GM21360 (cell line): ENCODE data around the gene PCDH9.
A peak's percentile ranks its signal among the peaks of the same experiment; 100 is the strongest.

Experiments used
- ATAC-seq: cut with Tn5 transposase; IDR thresholded peaks from one replicate; pipeline ENCODE4 v1.9.1; 2021; ENCODE audit warnings: mild to moderate bottlenecking, moderate library complexity; ENCODE audit not compliant: unreplicated experiment

The PCDH9 gene

GRCh38 chr13:67048084-67048820 lies 181.9 kb downstream of the PCDH9 start:
- ATAC-seq: peak; percentile 89

- no peak for ATAC-seq
These were observed 184.8 kb downstream of the PCDH9 start for GRCh38 chr13:67045357-67045756.

- no peak for ATAC-seq
These were observed 186.2 kb downstream of the PCDH9 start for GRCh38 chr13:67043901-67044300.

- no peak for ATAC-seq
These were observed 187.6 kb downstream of the PCDH9 start for GRCh38 chr13:67042556-67042955.

- no peak for ATAC-seq
These were observed 193.3 kb downstream of the PCDH9 start for GRCh38 chr13:67036699-67037457.

- ATAC-seq: no peak
These were observed 197.0 kb downstream of the PCDH9 start for GRCh38 chr13:67033170-67033569.

GRCh38 chr13:67023130-67023876 lies 206.8 kb downstream of the PCDH9 start:
- no peak for ATAC-seq

- no peak for ATAC-seq
These were observed 211.4 kb downstream of the PCDH9 start for GRCh38 chr13:67018775-67019174.

GRCh38 chr13:67017276-67017675 lies 212.9 kb downstream of the PCDH9 start:
- ATAC-seq: no peak

- no peak for ATAC-seq
These were observed 214.0 kb downstream of the PCDH9 start for GRCh38 chr13:67015976-67016600.

GRCh38 chr13:67014399-67014798 lies 215.7 kb downstream of the PCDH9 start:
- no peak for ATAC-seq

GRCh38 chr13:67013709-67014108 lies 216.4 kb downstream of the PCDH9 start:
- ATAC-seq: no peak

GRCh38 chr13:67008075-67008668 lies 222.0 kb downstream of the PCDH9 start:
- ATAC-seq: no peak

GRCh38 chr13:67004511-67004910 lies 225.6 kb downstream of the PCDH9 start:
- ATAC-seq: no peak

GRCh38 chr13:67003743-67004142 lies 226.4 kb downstream of the PCDH9 start:
- no peak for ATAC-seq

- no peak for ATAC-seq
These were observed 228.8 kb downstream of the PCDH9 start for GRCh38 chr13:67001363-67001762.

GRCh38 chr13:66996503-66996902 lies 233.6 kb downstream of the PCDH9 start:
- no peak for ATAC-seq

- ATAC-seq: peak; percentile 42
These were observed 234.9 kb downstream of the PCDH9 start for GRCh38 chr13:66995203-66995611.

GRCh38 chr13:66994517-66995202 lies 235.5 kb downstream of the PCDH9 start:
- peak; percentile 28 for ATAC-seq

- ATAC-seq: peak; percentile 69
These were observed 236.0 kb downstream of the PCDH9 start for GRCh38 chr13:66994097-66994496.
